SKM-1 (cell line): Measurements from ENCODE around the gene APBA2.

Experiments
- DNase-seq: peaks from one replicate; lab custom pipeline; 2025; ENCODE audit not compliant: unreplicated experiment; lab: John Stamatoyannopoulos, UW

APBA2 gene

GRCh38 chr15:28955160-28955992 lies 69.6 kb downstream of the APBA2 start:
- peak; percentile 97 for DNase-seq

GRCh38 chr15:28955993-28956421 lies 70.2 kb downstream of the APBA2 start:
- DNase-seq, result peak; percentile 43

DNA sequence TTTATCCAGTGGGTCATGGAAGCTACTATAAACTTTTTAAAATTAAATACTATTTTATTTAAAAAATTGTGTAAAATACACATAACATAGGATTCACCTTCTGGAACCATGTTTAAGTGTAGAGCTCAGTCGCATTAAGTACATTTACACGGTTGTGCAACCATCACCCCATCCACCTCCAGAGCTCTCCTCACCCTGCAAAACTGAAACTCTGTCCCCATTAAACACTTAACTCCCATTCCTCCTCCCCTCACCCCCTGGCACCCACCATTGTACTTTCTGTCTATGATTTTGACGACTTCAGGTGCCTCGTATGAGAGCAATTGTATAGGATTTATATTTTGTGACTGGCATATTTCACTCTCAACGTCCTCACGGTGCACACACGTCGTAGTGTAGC lies 70.7 kb downstream of the APBA2 start:
- DNase-seq, result no peak

GRCh38 chr15:28957606-28958498 lies 72.1 kb downstream of the APBA2 start:
- no peak for DNase-seq

GRCh38 chr15:28959326-28959725 lies 73.6 kb downstream of the APBA2 start:
- no peak for DNase-seq

GRCh38 chr15:28960979-28961378 lies 75.2 kb downstream of the APBA2 start:
- DNase-seq, result no peak

DNA sequence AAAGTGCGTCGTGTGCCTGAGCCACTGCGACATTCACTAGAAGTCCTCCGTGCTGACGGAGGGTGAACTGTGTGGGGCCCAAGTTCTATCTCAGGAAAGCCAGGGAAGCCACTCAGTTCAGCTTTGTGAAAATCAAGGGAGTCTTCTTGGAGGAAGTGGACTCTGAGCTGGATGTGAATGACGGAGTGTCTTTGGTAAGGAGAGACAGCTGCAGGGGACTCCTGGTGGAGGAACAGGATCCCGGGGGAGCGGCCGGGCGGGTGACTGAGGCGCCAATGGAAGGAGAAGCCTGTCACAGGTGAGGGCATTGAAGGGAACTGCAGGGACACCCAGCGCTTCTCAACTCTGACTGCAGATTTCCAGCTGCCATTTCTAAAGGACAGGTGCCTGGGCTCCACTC lies 75.6 kb downstream of the APBA2 start:
- DNase-seq, result no peak

DNA sequence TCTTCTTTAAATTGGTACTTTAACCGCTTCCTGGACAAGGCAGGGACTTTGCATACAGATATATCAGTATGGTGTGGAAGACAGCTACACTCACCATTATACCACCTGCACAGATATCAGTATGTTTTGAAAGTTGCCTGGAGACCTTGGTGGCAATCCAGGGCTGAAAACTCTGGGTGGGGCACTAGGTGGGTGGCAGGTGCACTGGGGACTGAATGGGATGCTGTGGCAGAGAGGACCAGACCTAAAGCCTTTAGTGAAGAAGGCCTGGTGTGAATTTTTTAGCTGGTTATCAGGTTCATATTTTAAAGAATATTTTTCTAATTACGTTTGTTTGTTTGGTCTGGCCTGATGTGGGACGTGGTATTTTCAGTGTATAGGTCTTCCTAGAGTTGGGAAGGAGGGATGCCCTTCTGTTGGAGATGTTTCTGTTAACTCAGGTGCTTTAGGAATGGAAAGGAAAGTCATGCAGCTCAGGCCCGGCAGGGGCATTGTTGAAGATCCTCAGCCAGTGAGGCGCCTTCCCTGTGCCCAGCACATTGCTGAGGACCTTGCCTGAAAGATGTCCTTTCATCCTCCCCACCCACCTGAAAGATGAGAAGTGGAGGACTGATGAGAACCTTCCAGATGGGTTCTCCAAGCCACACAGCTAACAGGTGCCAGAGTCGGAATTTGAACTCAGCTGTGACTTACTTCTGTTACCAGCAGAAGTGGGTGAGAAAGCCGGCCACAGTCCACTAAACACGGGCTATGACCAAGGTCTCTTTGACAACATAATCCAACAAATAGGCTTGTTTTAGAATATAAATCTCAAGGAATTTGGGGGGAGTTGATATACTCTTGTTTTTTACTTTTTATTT lies 77.3 kb downstream of the APBA2 start:
- no peak for DNase-seq

GRCh38 chr15:28963711-28964081 lies 77.9 kb downstream of the APBA2 start:
- DNase-seq, result no peak

- DNase-seq, result no peak
Measured at GRCh38 chr15:28964098-28964497, 78.3 kb downstream of the APBA2 start.

DNA sequence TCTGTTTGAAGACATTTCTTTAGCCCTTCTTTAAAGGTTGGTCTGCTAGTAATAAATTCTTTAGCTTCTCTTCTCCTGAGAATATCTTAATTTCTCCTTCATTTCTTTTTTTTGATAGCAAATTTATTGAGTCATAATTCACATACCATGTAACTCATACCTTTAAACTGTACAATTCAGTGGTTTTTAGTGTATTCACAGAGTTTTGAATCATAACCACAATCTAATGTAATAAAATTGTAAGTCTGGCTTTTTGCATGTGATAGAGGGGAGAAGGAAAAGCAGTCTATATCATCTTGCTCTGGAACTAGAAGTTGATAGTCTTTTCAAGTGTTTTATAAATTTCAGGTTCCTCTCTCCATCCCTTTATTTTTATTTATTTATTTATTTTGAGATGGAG lies 81.3 kb downstream of the APBA2 start:
- DNase-seq, result no peak

DNA sequence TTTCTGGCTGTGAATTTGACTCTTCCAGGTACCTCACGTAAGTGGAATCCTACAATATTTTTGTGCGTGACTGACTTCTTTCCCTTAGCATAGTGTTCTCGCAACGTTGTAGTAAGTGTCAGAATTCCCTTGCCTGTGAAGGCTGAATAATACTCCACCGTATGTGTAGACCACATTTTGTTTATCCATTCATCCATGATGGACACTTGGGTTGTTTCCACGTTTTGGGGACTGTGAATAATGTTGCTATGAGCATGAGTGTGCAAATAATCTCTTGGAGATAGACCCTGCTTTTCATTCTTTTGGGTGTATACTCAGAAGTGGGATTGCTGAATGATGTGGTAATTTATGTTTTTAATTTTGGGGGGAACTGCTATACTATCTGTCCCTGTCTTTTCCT lies 82.2 kb downstream of the APBA2 start:
- no peak for DNase-seq

- DNase-seq, result no peak
Measured at GRCh38 chr15:28969511-28970085, 83.8 kb downstream of the APBA2 start.

DNA sequence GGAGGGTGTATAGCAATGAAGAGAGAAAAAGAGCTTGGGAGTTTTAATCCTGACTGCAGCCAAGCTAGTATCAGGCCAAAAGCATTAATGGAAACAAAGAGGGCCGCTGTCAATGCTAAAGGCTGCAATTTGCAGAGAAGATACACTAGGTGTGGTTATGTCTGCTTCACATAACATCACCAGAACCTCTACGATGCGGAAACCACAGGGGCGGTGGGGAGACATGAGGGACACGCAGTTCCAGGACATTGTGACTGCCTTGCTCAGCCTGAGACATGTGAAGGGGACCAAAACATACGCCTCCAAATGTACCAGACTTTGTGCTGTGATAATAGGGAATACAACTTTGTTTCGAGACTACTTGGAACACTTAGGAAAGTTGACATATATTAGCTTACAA lies 88.4 kb downstream of the APBA2 start:
- no peak for DNase-seq

- peak; percentile 49 for DNase-seq
Measured at GRCh38 chr15:28975766-28976179, 90.0 kb downstream of the APBA2 start.

- no peak for DNase-seq
Measured at GRCh38 chr15:28977377-28978010, 91.7 kb downstream of the APBA2 start.

DNA sequence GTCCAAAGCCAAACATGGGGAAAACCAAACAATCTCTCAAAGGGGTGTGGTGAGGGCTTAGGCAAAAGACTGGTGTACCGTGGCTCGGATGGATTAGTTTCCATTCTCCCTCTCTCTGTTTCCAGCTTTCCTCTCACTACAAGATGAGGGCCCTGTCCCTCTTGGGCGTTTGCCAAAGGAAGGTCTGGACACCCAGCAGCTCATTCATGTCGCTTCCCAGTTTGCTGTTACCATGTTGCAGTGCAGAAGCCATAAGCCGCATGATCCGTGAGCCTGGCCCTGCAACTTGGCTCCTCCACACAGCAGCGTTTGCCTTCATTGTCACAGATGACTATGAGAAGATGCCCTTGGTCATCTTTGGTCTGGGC lies 92.2 kb downstream of the APBA2 start:
- DNase-seq, result no peak

GRCh38 chr15:28978661-28979060 lies 92.9 kb downstream of the APBA2 start:
- DNase-seq, result no peak

DNA sequence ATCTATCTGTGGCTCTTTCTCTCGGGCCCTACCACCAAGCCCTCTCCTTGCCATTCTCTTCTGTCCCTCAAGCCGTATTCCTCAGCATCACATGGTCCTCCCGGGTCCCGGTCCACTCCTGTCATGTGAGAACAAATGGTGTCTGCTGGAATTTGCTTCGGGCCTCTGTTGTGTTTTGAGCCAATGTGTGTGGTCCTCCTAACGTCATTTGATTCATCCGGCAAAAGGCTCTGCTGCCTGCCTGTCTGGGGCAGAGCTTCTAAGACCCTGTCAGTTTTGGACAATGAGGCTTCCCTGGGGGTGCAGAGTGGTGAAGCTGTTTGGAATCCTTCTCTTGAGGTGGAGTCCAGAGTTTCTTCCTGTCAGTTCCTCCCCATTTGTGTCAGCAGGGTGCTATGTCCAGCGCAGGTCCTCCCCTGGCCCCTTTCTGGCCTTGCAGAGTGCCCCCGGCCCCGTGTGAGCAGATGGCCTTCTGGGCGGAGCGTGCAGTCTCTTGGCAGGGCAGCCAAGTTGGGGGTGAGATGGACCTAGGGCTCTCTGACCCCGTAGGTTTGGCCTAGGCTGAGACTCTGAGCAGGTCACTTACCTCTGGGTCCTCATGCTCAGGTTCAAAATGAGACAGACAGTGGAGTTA lies 93.6 kb downstream of the APBA2 start:
- DNase-seq, result no peak
